CD4-positive, alpha-beta memory T cell (primary cell): ENCODE data around the gene EMD. TPM values are rescaled to one million over a fixed set of nuclear protein-coding genes. Genes with fewer than 3 reads are reported as not detected.

Experiments used
- CTCF ChIA-PET: fragments of 350-600 bp; sonication (Branson Sonifier 250); formaldehyde crosslinking; loops from one replicate; lab custom pipeline; 2021; ENCODE audit warnings: inconsistent platforms; ENCODE audit not compliant: partially characterized antibody; lab: Charles Lee
- POLR2A ChIA-PET: fragments of 350-600 bp; sonication (Branson Sonifier 250); formaldehyde crosslinking; loops from one replicate; lab custom pipeline; 2021; ENCODE audit not compliant: partially characterized antibody; lab: Charles Lee
- DNase-seq, 5 donors: peaks; one replicate each; pipeline versions ENCODE4 v3.0.0 to v3.0.0-alpha.2; 2020 to 2022; ENCODE audit warnings: mixed read lengths in 1 of 5
- H3K27ac ChIP-seq: one replicate; pipeline ENCODE4 v1.7.0; 2013; ENCODE audit warnings: low read depth, low read length
- H3K27me3 ChIP-seq: 2 replicates; pipeline ENCODE4 v1.7.0; 2013; ENCODE audit warnings: mild to moderate bottlenecking, low read length, moderate library complexity; ENCODE audit not compliant: insufficient read depth
- H3K36me3 ChIP-seq: 2 replicates; pipeline ENCODE4 v1.7.0; 2013; ENCODE audit warnings: mild to moderate bottlenecking, low read length, moderate library complexity; ENCODE audit not compliant: insufficient read depth
- H3K4me1 ChIP-seq: 2 replicates; pipeline ENCODE4 v1.7.0; 2013; ENCODE audit warnings: mild to moderate bottlenecking, low read length, moderate library complexity; ENCODE audit not compliant: insufficient read depth
- H3K4me3 ChIP-seq, 2 donors: one replicate each; pipeline ENCODE4 v1.7.0; 2013; ENCODE audit warnings: low read length in 2 of 2, mild to moderate bottlenecking in 1 of 2
- H3K9me3 ChIP-seq, 2 donors: one replicate each; pipeline ENCODE4 v1.7.0; 2013; ENCODE audit warnings: low read length in 2 of 2, control low read depth in 1 of 2; ENCODE audit not compliant: control insufficient read depth in 1 of 2
- H3K27ac Mint-ChIP-seq, 7 donors: one replicate each; pipeline ENCODE4 v1.8.0; 2020 to 2021; ENCODE audit warnings: mixed read lengths in 7 of 7, mild to moderate bottlenecking in 6 of 7, inconsistent platforms in 3 of 7, moderate library complexity in 3 of 7
- H3K27me3 Mint-ChIP-seq, 2 donors: one replicate each; pipeline ENCODE4 v1.8.0; 2020 to 2021; ENCODE audit warnings: mixed read lengths in 2 of 2
- H3K36me3 Mint-ChIP-seq, 2 donors: one replicate each; pipeline ENCODE4 v1.8.0; 2020 to 2021; ENCODE audit warnings: mixed read lengths in 2 of 2, inconsistent platforms in 1 of 2, mild to moderate bottlenecking in 1 of 2
- H3K4me1 Mint-ChIP-seq, 4 donors: one replicate each; pipeline ENCODE4 v1.8.0; 2020 to 2021; ENCODE audit warnings: mixed read lengths in 4 of 4, mild to moderate bottlenecking in 1 of 4
- H3K4me3 Mint-ChIP-seq, 8 donors: one replicate each; pipeline ENCODE4 v1.8.0; 2020 to 2021; ENCODE audit warnings: mixed read lengths in 8 of 8, mild to moderate bottlenecking in 7 of 8, moderate library complexity in 6 of 8, inconsistent platforms in 3 of 8
- H3K9me3 Mint-ChIP-seq, 8 donors: one replicate each; pipeline ENCODE4 v1.8.0; 2020 to 2021; ENCODE audit warnings: mixed read lengths in 8 of 8, mild to moderate bottlenecking in 5 of 8, inconsistent platforms in 3 of 8, moderate library complexity in 1 of 8
- intact Hi-C: fragments of 100-400 bp; cut with micrococcal nuclease; formaldehyde crosslinking; loops from one replicate; pipeline ENCODE4 v1.15.1; 2023
- polyA plus RNA-seq, 2 donors: library from polyadenylated mRNA; unstranded; fragments of 300-500 nt; fragmentation: Illumina TruSeq; gene quantifications; one replicate each; pipeline ENCODE4 v1.2.3, GENCODE V29; 2021
- total RNA-seq, 2 experiments: library from RNA; stranded (reverse); gene quantifications; one replicate each; pipeline ENCODE4 v1.2.3, GENCODE V29; 2021

The EMD gene
- total and polyA plus RNA-seq, 4 experiments from 2014 or later = 30.3 to 88.7 (median 61.2) TPM

- CTCF ChIA-PET = interaction anchor here (1.3 to 2.1 kb wide), 2 partner anchors 9 kb away, joined by 3 to 5 read pairs; partner anchors contain the start of gene EMD
- H3K9me3 ChIP-seq = no peaks in the 10 kb centered on the region
- no peaks in the 10 kb centered on the region for H3K9me3 Mint-ChIP-seq
- peak overlapping the region; percentile 92 for H3K27ac ChIP-seq
- H3K27me3 Mint-ChIP-seq = no peaks in the 10 kb centered on the region
- peaks cover 6 to 29% of the 10 kb centered on the region in 2 donors for H3K36me3 Mint-ChIP-seq
- peaks cover 58% of the 10 kb centered on the region for H3K4me1 ChIP-seq
- DNase-seq = no peak
- H3K27me3 ChIP-seq = no peaks in the 10 kb centered on the region
- peak overlapping the region; percentile 59 to 69 for H3K4me3 ChIP-seq
- H3K4me1 Mint-ChIP-seq = peaks cover 4 to 45% (median 25%) of the 10 kb centered on the region in 4 donors
- peaks cover 26% of the 10 kb centered on the region for H3K36me3 ChIP-seq
- H3K4me3 Mint-ChIP-seq = peak overlapping the region; percentile 91 to 96 (median 94)
- intact Hi-C loops = loop anchor here (1.0 to 10.0 kb wide), 3 partner anchors 9 to 396 kb away; partner anchors contain the start of genes EMD, HCFC1, MECP2 and TMEM187
- POLR2A ChIA-PET = interaction anchor here (1.0 to 10.9 kb wide), 16 partner anchors 8 to 445 kb away, joined by 3 to 245 read pairs (median 6); partner anchors contain the start of genes ARHGAP4, EMD, HCFC1 and IRAK1
- peak overlapping the region; percentile 95 to 98 (median 97) for H3K27ac Mint-ChIP-seq
Observed at GRCh38 chrX:154370300-154371016, 8.6 kb upstream of the EMD start.

DNA sequence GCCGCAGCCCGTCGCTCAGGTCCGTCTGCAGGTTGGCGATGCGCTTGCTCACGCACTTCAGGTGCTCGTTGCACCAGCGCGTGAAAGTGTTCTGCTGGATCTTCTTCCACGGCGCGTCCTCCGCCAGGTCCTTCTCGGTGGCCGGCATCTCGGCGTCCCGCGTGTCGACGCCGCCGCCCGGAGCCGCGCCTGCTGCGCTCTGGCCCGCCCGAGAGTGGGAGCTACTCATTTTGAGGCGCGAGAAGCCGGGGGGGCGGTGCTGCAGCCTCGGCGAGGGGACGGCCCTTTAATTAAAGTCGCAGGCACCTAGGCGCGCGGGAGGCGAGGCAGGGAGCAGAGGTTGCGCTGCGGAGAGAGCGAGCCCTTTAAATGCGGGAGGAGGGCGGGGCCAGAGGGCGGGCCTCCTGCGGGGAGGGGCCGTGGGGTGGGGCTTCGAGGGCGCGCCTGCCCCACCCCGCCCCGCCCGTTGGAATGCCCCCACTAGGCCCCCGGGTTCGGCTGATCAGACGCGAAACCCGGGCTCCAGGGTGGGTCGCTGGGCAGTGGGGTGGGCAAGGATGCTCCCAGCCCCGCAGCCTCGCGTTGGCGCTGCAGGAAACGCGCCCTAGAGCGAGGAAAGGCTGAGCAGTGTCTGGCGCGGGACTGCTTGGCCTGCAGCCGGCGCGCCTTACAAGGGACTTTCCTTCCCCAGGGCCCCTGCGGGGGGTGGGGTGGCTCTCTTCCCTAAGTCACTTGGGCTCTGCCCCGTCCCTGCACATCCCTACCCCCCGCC, 7.9 kb upstream of the EMD start:
- peak overlapping the region in 1 of 2 donors; percentile 59 for H3K4me3 ChIP-seq
- Mint-ChIP-seq H3K4me3 (peak overlapping the region; percentile 78 to 93 (median 86)), H3K27ac (peak overlapping the region; percentile 78 to 94 (median 87)), H3K9me3 (no peaks in the 10 kb centered on the region), H3K4me1 (peaks cover 3 to 42% (median 25%) of the 10 kb centered on the region in 4 donors), H3K36me3 (peaks cover 4 to 27% of the 10 kb centered on the region in 2 donors), H3K27me3 (no peaks in the 10 kb centered on the region)
- ChIA-PET CTCF (interaction anchor here (1.3 to 2.1 kb wide), 2 partner anchors 9 to 10 kb away, joined by 3 to 5 read pairs; partner anchors contain the start of gene EMD), POLR2A (interaction anchor here (0.6 to 10.9 kb wide), 16 partner anchors 8 to 446 kb away, joined by 3 to 245 read pairs (median 5); partner anchors contain the start of genes ARHGAP4, EMD, HCFC1 and IRAK1)
- peaks cover 51% of the 10 kb centered on the region for H3K4me1 ChIP-seq
- DNase-seq = peak; percentile 89 to 92 (median 92)
- peak overlapping the region; percentile 92 for H3K27ac ChIP-seq
- intact Hi-C loops = loop anchor here (1.0 to 10.0 kb wide), 3 partner anchors 8 to 396 kb away; partner anchors contain the start of genes EMD, HCFC1, MECP2 and TMEM187
- no peaks in the 10 kb centered on the region for H3K9me3 ChIP-seq
- H3K27me3 ChIP-seq = no peaks in the 10 kb centered on the region
- peaks cover 19% of the 10 kb centered on the region for H3K36me3 ChIP-seq

GRCh38 chrX:154371789-154372300, 7.2 kb upstream of the EMD start:
- peak in 1 of 5 donors; percentile 24 for DNase-seq
- ChIA-PET POLR2A (interaction anchor here (1.1 to 4.6 kb wide), 2 partner anchors 11 to 44 kb away, joined by 14 to 22 read pairs; no protein-coding TSS in a partner anchor), CTCF (no interaction called here)
- H3K4me1 ChIP-seq = peaks cover 44% of the 10 kb centered on the region
- H3K9me3 Mint-ChIP-seq = no peaks in the 10 kb centered on the region
- peaks cover 12% of the 10 kb centered on the region for H3K36me3 ChIP-seq
- H3K4me3 Mint-ChIP-seq = peak overlapping the region; percentile 69 to 89 (median 84)
- H3K4me1 Mint-ChIP-seq = peaks cover 3 to 39% (median 25%) of the 10 kb centered on the region in 4 donors
- H3K27me3 Mint-ChIP-seq = no peaks in the 10 kb centered on the region
- peak overlapping the region in 4 of 7 donors; percentile 95 for H3K27ac Mint-ChIP-seq
- intact Hi-C loops = loop anchor here (1.0 to 10.0 kb wide), 3 partner anchors 7 to 397 kb away; partner anchors contain the start of genes EMD, HCFC1, MECP2 and TMEM187
- H3K9me3 ChIP-seq = no peaks in the 10 kb centered on the region
- H3K27ac ChIP-seq = peak overlapping the region; percentile 92
- no peaks in the 10 kb centered on the region for H3K27me3 ChIP-seq
- peak overlapping the region in 1 of 2 donors; percentile 59 for H3K4me3 ChIP-seq
- peaks cover 4 to 24% of the 10 kb centered on the region in 2 donors for H3K36me3 Mint-ChIP-seq

GRCh38 chrX:154372612-154373022, 6.5 kb upstream of the EMD start:
- Mint-ChIP-seq H3K36me3 (peaks cover 4 to 24% of the 10 kb centered on the region in 2 donors), H3K9me3 (no peaks in the 10 kb centered on the region), H3K4me1 (peaks cover 3 to 33% (median 25%) of the 10 kb centered on the region in 4 donors), H3K27ac (peak overlapping the region; percentile 88 to 95 (median 95)), H3K4me3 (peak overlapping the region; percentile 74 to 89 (median 84)), H3K27me3 (no peaks in the 10 kb centered on the region)
- CTCF ChIA-PET = interaction anchor here (0.6 to 2.0 kb wide), 17 partner anchors 11 to 427 kb away, joined by 3 to 12 read pairs (median 4); partner anchors contain the start of gene RPL10
- no peaks in the 10 kb centered on the region for H3K9me3 ChIP-seq
- POLR2A ChIA-PET = interaction anchor here (0.8 to 4.6 kb wide), 13 partner anchors 9 to 447 kb away, joined by 3 to 22 read pairs (median 4); partner anchors contain the start of genes RPL10 and SLC10A3
- intact Hi-C loops = loop anchor here (1.0 to 10.0 kb wide), 3 partner anchors 162 to 398 kb away; partner anchors contain the start of genes HCFC1, MECP2 and TMEM187
- peaks cover 5% of the 10 kb centered on the region for H3K36me3 ChIP-seq
- peak; percentile 27 to 66 (median 42) for DNase-seq
- peak overlapping the region in 1 of 2 donors; percentile 59 for H3K4me3 ChIP-seq
- peak overlapping the region; percentile 92 for H3K27ac ChIP-seq
- H3K27me3 ChIP-seq = no peaks in the 10 kb centered on the region
- H3K4me1 ChIP-seq = peaks cover 43% of the 10 kb centered on the region

DNA sequence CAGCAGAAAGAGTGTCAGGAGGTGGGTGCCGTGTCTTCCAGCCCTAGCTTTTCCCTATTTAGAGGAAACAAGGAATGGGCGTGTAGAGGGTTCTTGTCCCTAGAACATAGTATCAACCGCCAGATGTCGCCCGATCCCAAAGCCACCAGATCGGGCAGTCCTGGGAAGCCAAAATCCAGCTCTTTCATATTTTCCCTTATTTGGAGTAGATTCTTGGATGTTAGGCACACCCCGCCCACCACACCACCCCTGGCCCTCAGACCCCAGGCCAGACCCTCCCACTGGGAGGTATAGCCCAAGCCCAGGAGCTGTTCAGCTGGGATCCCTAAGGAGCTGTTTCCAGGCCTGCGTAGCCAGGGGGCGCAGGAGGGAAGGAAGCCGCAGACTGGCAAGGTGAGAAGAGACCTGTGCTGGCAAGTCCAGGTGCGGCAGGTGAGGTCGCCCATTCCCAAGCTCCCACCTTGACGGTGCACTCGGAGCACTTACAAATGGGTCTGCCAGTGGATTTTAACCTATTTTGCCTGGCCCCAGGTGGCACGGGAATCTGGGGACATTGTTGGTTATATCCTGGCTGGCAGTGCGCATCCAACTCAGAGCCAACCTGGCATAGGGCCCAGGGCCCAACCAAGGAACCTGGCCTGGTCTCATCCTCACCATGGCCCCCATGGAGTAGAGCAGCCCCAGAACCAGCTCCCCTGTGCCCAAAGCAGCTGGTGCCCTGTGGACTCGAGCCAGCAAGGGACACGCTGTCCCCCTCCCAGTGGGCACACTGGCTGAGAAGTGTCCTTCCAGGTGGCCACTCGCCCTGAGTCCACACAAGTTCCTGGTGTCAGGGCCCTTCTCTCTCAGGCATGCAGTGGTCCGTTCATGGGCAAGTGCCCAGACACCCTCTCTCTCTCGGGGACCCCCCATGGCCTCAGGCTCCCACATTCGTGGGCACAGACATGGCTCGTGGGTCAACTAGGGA, 5.5 kb upstream of the EMD start:
- Histone ChIP-seq H3K27me3 (no peaks in the 10 kb centered on the region), H3K9me3 (no peaks in the 10 kb centered on the region), H3K4me1 (peaks cover 38% of the 10 kb centered on the region), H3K4me3 (peak overlapping the region; percentile 7 to 41), H3K36me3 (no peaks in the 10 kb centered on the region), H3K27ac (peak overlapping the region; percentile 6)
- H3K9me3 Mint-ChIP-seq = no peaks in the 10 kb centered on the region
- ChIA-PET CTCF (interaction anchor here (0.6 to 2.0 kb wide), 24 partner anchors 9 to 428 kb away, joined by 3 to 12 read pairs (median 4); partner anchors contain the start of gene RPL10), POLR2A (interaction anchor here (0.7 to 2.5 kb wide), 13 partner anchors 8 to 448 kb away, joined by 3 to 19 read pairs (median 3); partner anchors contain the start of genes RPL10 and SLC10A3)
- peaks cover 4 to 17% of the 10 kb centered on the region in 2 donors for H3K36me3 Mint-ChIP-seq
- no peak for DNase-seq
- intact Hi-C loops = loop anchor here (1.0 to 10.0 kb wide), 3 partner anchors 161 to 399 kb away; partner anchors contain the start of genes HCFC1, MECP2 and TMEM187
- H3K4me3 Mint-ChIP-seq = peak overlapping the region; percentile 66 to 81 (median 76)
- H3K4me1 Mint-ChIP-seq = peaks cover 4 to 25% (median 20%) of the 10 kb centered on the region in 4 donors
- H3K27ac Mint-ChIP-seq = peak overlapping the region; percentile 66 to 95 (median 85)
- no peaks in the 10 kb centered on the region for H3K27me3 Mint-ChIP-seq
